Spleen (tissue), 7 donors: ENCODE results near the gene TMPRSS6.

Experiments
- CTCF ChIP-seq, 11 experiments: fragments of 200-600 bp in 7 of 11; fragments of 450-650 bp in 4 of 11; sonication (generic) in 4 of 11; IDR thresholded peaks in 8 of 11; conservative IDR thresholded peaks in 3 of 11; 1 replicate in 7 of 11; 2 replicates in 4 of 11; pipeline versions ENCODE4 v1.4.0 to v1.8.0; 2016 to 2021; ENCODE audit warnings: antibody characterized with exemption in 11 of 11, inconsistent platforms in 4 of 11, mild to moderate bottlenecking in 1 of 11
- POLR2A ChIP-seq, 3 donors: fragments of 450-650 bp; IDR thresholded peaks; one replicate each; pipeline ENCODE4 v1.5.1; 2017; ENCODE audit warnings: antibody characterized with exemption in 3 of 3, mild to moderate bottlenecking in 1 of 3
- POLR2AphosphoS5 ChIP-seq, 3 donors: sonication (generic); formaldehyde crosslinking; IDR thresholded peaks; one replicate each; pipeline ENCODE4 v1.5.1; 2017; ENCODE audit warnings: antibody characterized with exemption in 3 of 3
- donor health status: DM: no; HTN: no; CAD: no; lungs with moderate emphysema.
- donor health status: DM: no; HTN: no; CAD: no.
- donor health status: DM: no; HTN: no; CAD: no.

- TF ChIP-seq CTCF (IDR thresholded peaks at IDR 0.05 in 8 of 11, conservative IDR thresholded peaks at IDR 0.05 in 3 of 11) (no peak), POLR2A (IDR thresholded peaks at IDR 0.05) (no peak), POLR2AphosphoS5 (IDR thresholded peaks at IDR 0.05) (no peak)
These were observed 86.8 kb downstream of the TMPRSS6 start for GRCh38 chr22:37022483-37023337.
